ENCODE data around the gene SHB. TPM values are rescaled to one million over a fixed set of nuclear protein-coding genes. Genes with fewer than 3 reads are reported as not detected.

Gene SHB
- total RNA-seq, 1 experiment from 2014 or later: 7.6 TPM

GRCh38 chr9:37939575-37940095, 129.4 kb downstream of the SHB start:
- no peak for DNase-seq
- BruUV-seq (replicated peaks): no TSS peak
- Mint-ChIP-seq H3K36me3 (ENCODE audit: insufficient read depth, unreplicated experiment) (peaks cover 4% of the 10 kb centered on the region), H3K27ac (ENCODE audit: unreplicated experiment) (no peak overlapping the region), H3K4me1 (ENCODE audit: low read depth, unreplicated experiment) (peaks cover 12% of the 10 kb centered on the region), H3K9me3 (ENCODE audit: low read depth, unreplicated experiment) (no peaks in the 10 kb centered on the region), H3K4me3 (ENCODE audit: low read depth, unreplicated experiment) (no peak overlapping the region), H3K27me3 (ENCODE audit: unreplicated experiment) (no peaks in the 10 kb centered on the region)
- intact Hi-C loops (cut with micrococcal nuclease; ENCODE audit: unreplicated experiment): no loop called here
- CTCF ChIA-PET: no interaction called here
- TF ChIP-seq CTCF (IDR thresholded peaks at IDR 0.05; ENCODE audit: unreplicated experiment): no peak

GRCh38 chr9:37938121-37938891, 130.7 kb downstream of the SHB start:
- TF ChIP-seq CTCF (IDR thresholded peaks at IDR 0.05; ENCODE audit: unreplicated experiment): no peak
- Mint-ChIP-seq H3K27me3 (ENCODE audit: unreplicated experiment) (no peaks in the 10 kb centered on the region), H3K36me3 (ENCODE audit: insufficient read depth, unreplicated experiment) (no peaks in the 10 kb centered on the region), H3K27ac (ENCODE audit: unreplicated experiment) (no peak overlapping the region), H3K9me3 (ENCODE audit: low read depth, unreplicated experiment) (no peaks in the 10 kb centered on the region), H3K4me3 (ENCODE audit: low read depth, unreplicated experiment) (no peak overlapping the region), H3K4me1 (ENCODE audit: low read depth, unreplicated experiment) (peaks cover 4% of the 10 kb centered on the region)
- intact Hi-C loops (cut with micrococcal nuclease; ENCODE audit: unreplicated experiment): no loop called here
- BruUV-seq (replicated peaks): no TSS peak
- CTCF ChIA-PET: interaction anchor here (0.6 kb wide), 1 partner anchor 185 kb away, joined by 3 read pairs; the partner anchor contains the start of gene TRMT10B
- no peak for DNase-seq

- no peak for DNase-seq
- intact Hi-C loops (cut with micrococcal nuclease; ENCODE audit: unreplicated experiment): no loop called here
- CTCF ChIA-PET: no interaction called here
- no peak overlapping the region for H3K27ac Mint-ChIP-seq (ENCODE audit: unreplicated experiment)
- no peaks in the 10 kb centered on the region for H3K36me3 Mint-ChIP-seq (ENCODE audit: insufficient read depth, unreplicated experiment)
- TF ChIP-seq CTCF (IDR thresholded peaks at IDR 0.05; ENCODE audit: unreplicated experiment): no peak
- no peak overlapping the region for H3K4me3 Mint-ChIP-seq (ENCODE audit: low read depth, unreplicated experiment)
- H3K9me3 Mint-ChIP-seq (ENCODE audit: low read depth, unreplicated experiment): no peaks in the 10 kb centered on the region
- no peaks in the 10 kb centered on the region for H3K4me1 Mint-ChIP-seq (ENCODE audit: low read depth, unreplicated experiment)
- H3K27me3 Mint-ChIP-seq (ENCODE audit: unreplicated experiment): no peaks in the 10 kb centered on the region
- BruUV-seq (replicated peaks): no TSS peak
Measured at GRCh38 chr9:37937366-37937765, 131.7 kb downstream of the SHB start.

- CTCF ChIA-PET: no interaction called here
- Mint-ChIP-seq H3K27ac (ENCODE audit: unreplicated experiment) (no peak overlapping the region), H3K4me1 (ENCODE audit: low read depth, unreplicated experiment) (no peaks in the 10 kb centered on the region), H3K4me3 (ENCODE audit: low read depth, unreplicated experiment) (no peak overlapping the region), H3K9me3 (ENCODE audit: low read depth, unreplicated experiment) (no peaks in the 10 kb centered on the region), H3K36me3 (ENCODE audit: insufficient read depth, unreplicated experiment) (no peaks in the 10 kb centered on the region), H3K27me3 (ENCODE audit: unreplicated experiment) (no peaks in the 10 kb centered on the region)
- intact Hi-C loops (cut with micrococcal nuclease; ENCODE audit: unreplicated experiment): no loop called here
- no peak for DNase-seq
- TF ChIP-seq CTCF (IDR thresholded peaks at IDR 0.05; ENCODE audit: unreplicated experiment): no peak
- BruUV-seq (replicated peaks): no TSS peak
Measured at GRCh38 chr9:37936965-37937364, 132.1 kb downstream of the SHB start.
